Cardiac muscle cell (in vitro differentiated cells and primary cell): ENCODE results near the gene AK5. TPM values are rescaled to one million over a fixed set of nuclear protein-coding genes. Genes with fewer than 3 reads are reported as not detected.

Experiments
- DNase-seq, 2 donors: peaks; one replicate each; pipeline versions ENCODE4 v3.0.0 to v3.0.0-alpha.2; 2010 to 2017; ENCODE audit warnings: low read depth in 1 of 2, low spot score in 1 of 2
- H3K27ac ChIP-seq: fragments of 200-600 bp; sonication (generic); 2 replicates; pipeline ENCODE4 v1.5.1; 2016
- H3K27me3 ChIP-seq: fragments of 200-600 bp; sonication (generic); 2 replicates; pipeline ENCODE4 v1.6.0; 2016; ENCODE audit warnings: control low read depth
- H3K36me3 ChIP-seq: fragments of 200-600 bp; sonication (generic); 2 replicates; pipeline ENCODE4 v1.5.1; 2016; ENCODE audit warnings: control low read depth
- H3K4me1 ChIP-seq: fragments of 200-600 bp; sonication (generic); 2 replicates; pipeline ENCODE4 v1.8.1; 2017; ENCODE audit warnings: low read depth, mild to moderate bottlenecking, mixed run types
- H3K4me3 ChIP-seq: fragments of 200-600 bp; sonication (generic); 2 replicates; pipeline ENCODE4 v1.5.1; 2016; ENCODE audit warnings: mild to moderate bottlenecking
- H3K9me3 ChIP-seq: fragments of 200-600 bp; sonication (generic); 2 replicates; pipeline ENCODE4 v1.5.1; 2017; ENCODE audit warnings: low read depth, mild to moderate bottlenecking, control low read depth
- CTCF ChIP-seq: IDR thresholded peaks from 2 replicates; pipeline ENCODE4 v1.5.1; 2012; ENCODE audit warnings: low read depth, mild to moderate bottlenecking, low read length
- polyA plus RNA-seq: library from polyadenylated mRNA; unstranded; fragments of >200 nt; fragmentation: Nextera tagmentation; extraction: Ambion mirVana; gene quantifications from 2 replicates; pipeline ENCODE4 v1.2.1, GENCODE V29; 2016
- total RNA-seq: library from RNA; depleted of rRNA; stranded (reverse); fragments of >200 nt; gene quantifications from 2 replicates; pipeline ENCODE4 v1.2.3, GENCODE V29; 2016

AK5 gene
- total RNA-seq: 0.18 and 0.69 TPM in 2 replicates
- polyA plus RNA-seq: 0.97 and 1.3 TPM in 2 replicates

- Histone ChIP-seq H3K4me3 (peak within 1 kb of the TSS; percentile 69), H3K27ac (no peak within 1 kb of the TSS), H3K36me3 (no peaks in the 10 kb centered on the region), H3K4me1 (no peaks in the 10 kb centered on the region), H3K27me3 (peaks cover 79% of the 10 kb centered on the region), H3K9me3 (no peaks in the 10 kb centered on the region)
- DNase-seq: peak; percentile 68 to 70
- TF ChIP-seq CTCF: no peak
Observed at GRCh38 chr1:77281491-77282186, at the start of gene AK5. TSS of gene AK5 (plus strand) at chr1:77282019. CDS start at chr1:77282314, 295 bp downstream.

DNA sequence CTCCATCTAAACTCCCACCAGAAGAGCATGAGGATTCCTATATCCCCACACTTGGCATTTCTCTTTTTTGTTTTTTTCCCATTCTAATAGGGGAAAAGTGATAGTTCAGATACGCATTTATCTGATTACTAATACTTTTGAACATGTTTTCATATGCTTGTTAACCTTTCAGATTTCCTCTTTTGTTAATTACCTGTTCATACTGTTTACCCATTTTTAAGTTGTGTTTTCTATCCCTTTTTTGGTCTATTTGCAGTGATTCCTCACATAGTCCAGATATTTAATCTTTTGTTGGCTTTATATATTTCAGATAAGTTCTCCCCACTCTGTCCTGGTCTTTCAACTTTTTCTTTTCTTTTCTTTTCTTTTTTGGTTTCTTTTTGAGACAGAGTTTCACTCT is 49.0 kb upstream of the AK5 start:
- no peak overlapping the region for H3K4me3 ChIP-seq
- H3K4me1 ChIP-seq: no peaks in the 10 kb centered on the region
- DNase-seq: no peak
- H3K27ac ChIP-seq: no peak overlapping the region
- no peak for TF ChIP-seq CTCF
- no peaks in the 10 kb centered on the region for H3K27me3 ChIP-seq
- H3K9me3 ChIP-seq: no peaks in the 10 kb centered on the region
- H3K36me3 ChIP-seq: no peaks in the 10 kb centered on the region

DNA sequence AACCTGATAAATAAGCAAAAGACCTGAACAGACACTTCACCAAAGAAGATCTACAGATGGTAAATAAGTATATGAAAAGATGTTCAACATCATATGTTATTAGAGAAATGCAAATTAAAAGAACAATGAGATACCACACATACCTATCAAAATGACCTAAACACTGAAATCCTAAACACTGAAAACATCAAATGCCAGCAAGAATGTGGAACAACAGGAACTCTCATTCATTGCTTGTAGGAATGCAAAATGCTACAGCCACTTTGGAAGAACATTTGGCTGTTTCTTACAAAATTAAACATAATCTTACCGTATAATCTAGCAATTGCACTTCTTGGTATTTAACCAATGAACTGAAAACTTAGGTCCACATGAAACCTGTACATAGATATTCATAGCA is 47.7 kb upstream of the AK5 start:
- TF ChIP-seq CTCF: no peak
- Histone ChIP-seq H3K4me1 (no peaks in the 10 kb centered on the region), H3K36me3 (no peaks in the 10 kb centered on the region), H3K27ac (no peak overlapping the region), H3K4me3 (no peak overlapping the region), H3K9me3 (no peaks in the 10 kb centered on the region), H3K27me3 (no peaks in the 10 kb centered on the region)
- DNase-seq: no peak

DNA sequence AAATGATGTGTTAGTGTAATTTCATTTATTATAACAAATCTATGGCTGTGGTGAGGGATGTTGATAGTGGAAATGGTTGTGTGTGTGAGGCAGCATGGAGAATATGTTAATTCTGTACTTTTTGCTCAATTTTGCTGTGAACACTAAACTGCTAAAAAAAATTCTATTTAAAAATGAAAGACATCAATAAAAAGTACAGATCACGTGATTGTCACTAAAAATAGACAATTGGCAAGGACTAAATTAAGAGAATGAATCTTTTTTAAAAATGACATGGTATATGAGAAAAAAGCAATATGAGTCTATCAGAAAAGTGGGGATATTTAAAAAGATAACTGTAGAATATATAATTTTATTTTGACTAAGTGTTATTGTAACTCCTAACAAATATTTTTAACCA is 46.9 kb upstream of the AK5 start:
- no peak for TF ChIP-seq CTCF
- DNase-seq: no peak
- Histone ChIP-seq H3K36me3 (no peaks in the 10 kb centered on the region), H3K4me1 (no peaks in the 10 kb centered on the region), H3K9me3 (no peaks in the 10 kb centered on the region), H3K27me3 (no peaks in the 10 kb centered on the region), H3K27ac (no peak overlapping the region), H3K4me3 (no peak overlapping the region)

DNA sequence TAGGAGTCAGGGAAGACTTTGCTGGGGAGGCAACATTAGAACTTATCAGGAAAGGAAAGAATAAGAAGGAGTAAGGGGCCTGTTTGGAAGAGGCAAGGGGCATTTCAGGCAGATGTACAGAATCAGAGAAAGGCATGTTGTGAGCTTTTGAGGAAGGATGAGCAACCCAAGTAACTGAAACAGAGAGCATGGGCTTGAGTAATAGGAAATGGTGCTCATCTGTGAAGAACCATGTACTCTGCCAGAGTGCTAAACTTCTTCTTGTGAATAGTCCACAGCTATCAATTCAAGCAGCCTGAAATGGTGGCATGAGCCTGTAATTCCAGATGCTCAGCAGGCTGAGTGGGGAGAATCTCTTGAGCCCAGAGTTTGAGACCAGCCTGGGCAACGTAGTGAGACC is 43.4 kb upstream of the AK5 start:
- Histone ChIP-seq H3K27ac (no peak overlapping the region), H3K4me1 (no peaks in the 10 kb centered on the region), H3K36me3 (no peaks in the 10 kb centered on the region), H3K27me3 (no peaks in the 10 kb centered on the region), H3K4me3 (no peak overlapping the region), H3K9me3 (no peaks in the 10 kb centered on the region)
- DNase-seq: peak in 1 of 2 donors; percentile 2
- no peak for TF ChIP-seq CTCF

DNA sequence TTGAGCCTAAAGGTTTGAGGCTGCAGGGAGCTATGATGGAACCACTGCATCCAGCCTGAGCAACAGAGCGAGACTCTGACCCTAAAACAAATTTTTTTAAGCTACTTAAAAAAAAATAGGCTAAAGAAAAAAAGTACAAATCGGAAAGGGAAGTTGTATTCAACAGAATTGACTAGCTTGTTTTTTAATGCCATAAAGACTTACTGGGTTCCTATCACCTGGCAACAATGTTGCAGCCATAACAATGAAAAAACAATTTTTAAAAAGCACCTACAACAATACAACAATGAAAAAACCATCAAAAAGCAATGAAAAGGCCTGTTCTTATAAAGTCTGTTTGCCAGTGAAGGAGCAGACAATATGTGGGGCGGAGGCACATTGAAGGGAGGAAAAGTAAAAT is 42.5 kb upstream of the AK5 start:
- H3K36me3 ChIP-seq: no peaks in the 10 kb centered on the region
- DNase-seq: no peak
- no peaks in the 10 kb centered on the region for H3K27me3 ChIP-seq
- no peak overlapping the region for H3K27ac ChIP-seq
- H3K4me1 ChIP-seq: no peaks in the 10 kb centered on the region
- no peak overlapping the region for H3K4me3 ChIP-seq
- H3K9me3 ChIP-seq: no peaks in the 10 kb centered on the region
- TF ChIP-seq CTCF: no peak
